Measurements from ENCODE around the gene PDSS2.
"Not testable (repeated sequence)": the region's sequence is repeated elsewhere in the genome, so short reads cannot be mapped to it uniquely, and the experiment has no call there.

DNA sequence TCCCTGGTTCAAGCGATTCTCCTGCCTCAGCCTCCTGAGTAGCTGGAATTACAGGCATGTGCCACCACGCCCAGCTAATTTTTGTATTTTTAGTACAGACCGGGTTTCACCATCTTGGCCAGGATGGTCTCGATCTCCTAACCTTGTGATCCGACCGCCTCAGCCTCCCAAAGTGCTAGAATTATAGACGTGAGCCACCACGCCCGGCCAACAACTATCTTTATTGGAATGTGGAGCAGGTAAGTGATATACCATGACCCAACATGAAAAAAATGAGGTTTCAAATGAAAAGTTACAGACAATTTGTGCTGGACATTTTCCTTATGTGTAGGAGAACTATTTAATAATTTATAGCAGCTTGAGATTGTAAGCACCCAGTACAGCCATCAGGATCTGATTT is 340.8 kb downstream of the PDSS2 start:
- TF ChIP-seq EZH2 (IDR thresholded peaks at IDR 0.05) = not testable (repeated sequence)
- TF ChIP-seq, protein P1, sequence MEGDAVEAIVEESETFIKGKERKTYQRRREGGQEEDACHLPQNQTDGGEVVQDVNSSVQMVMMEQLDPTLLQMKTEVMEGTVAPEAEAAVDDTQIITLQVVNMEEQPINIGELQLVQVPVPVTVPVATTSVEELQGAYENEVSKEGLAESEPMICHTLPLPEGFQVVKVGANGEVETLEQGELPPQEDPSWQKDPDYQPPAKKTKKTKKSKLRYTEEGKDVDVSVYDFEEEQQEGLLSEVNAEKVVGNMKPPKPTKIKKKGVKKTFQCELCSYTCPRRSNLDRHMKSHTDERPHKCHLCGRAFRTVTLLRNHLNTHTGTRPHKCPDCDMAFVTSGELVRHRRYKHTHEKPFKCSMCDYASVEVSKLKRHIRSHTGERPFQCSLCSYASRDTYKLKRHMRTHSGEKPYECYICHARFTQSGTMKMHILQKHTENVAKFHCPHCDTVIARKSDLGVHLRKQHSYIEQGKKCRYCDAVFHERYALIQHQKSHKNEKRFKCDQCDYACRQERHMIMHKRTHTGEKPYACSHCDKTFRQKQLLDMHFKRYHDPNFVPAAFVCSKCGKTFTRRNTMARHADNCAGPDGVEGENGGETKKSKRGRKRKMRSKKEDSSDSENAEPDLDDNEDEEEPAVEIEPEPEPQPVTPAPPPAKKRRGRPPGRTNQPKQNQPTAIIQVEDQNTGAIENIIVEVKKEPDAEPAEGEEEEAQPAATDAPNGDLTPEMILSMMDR (IDR thresholded peaks at IDR 0.05) = not testable (repeated sequence)
